Measurements from ENCODE around the gene NFATC2.

The NFATC2 gene

GRCh38 chr20:51423290-51423667 lies 119.2 kb downstream of the NFATC2 start:
- no peak for TF ChIP-seq SUZ12 (IDR thresholded peaks at IDR 0.05; ENCODE audit: extremely low read depth, insufficient read depth, insufficient read length)
- TF ChIP-seq YY1 (IDR thresholded peaks at IDR 0.05; ENCODE audit: insufficient read depth, insufficient read length): no peak
- no peak for TF ChIP-seq ZNF274 (IDR thresholded peaks at IDR 0.05; ENCODE audit: low read depth, low read length)
- Histone ChIP-seq H3K27me3 (ENCODE audit: insufficient read depth, insufficient read length) (no peaks in the 10 kb centered on the region), H3K4me3 (ENCODE audit: insufficient read length, low read depth) (no peak overlapping the region), H3K4me1 (ENCODE audit: insufficient read depth, insufficient read length) (peaks cover 19% of the 10 kb centered on the region), H3K9ac (ENCODE audit: insufficient read length, low read depth) (no peak overlapping the region), H3K36me3 (ENCODE audit: insufficient read depth, insufficient read length, low read length) (no peaks in the 10 kb centered on the region), H3K9me3 (ENCODE audit: insufficient read depth, low read length) (no peaks in the 10 kb centered on the region)
- no peak for DNase-seq (ENCODE audit: low read depth, low spot score)

- no peak for DNase-seq (ENCODE audit: low read depth, low spot score)
- no peak for TF ChIP-seq YY1 (IDR thresholded peaks at IDR 0.05; ENCODE audit: insufficient read depth, insufficient read length)
- TF ChIP-seq SUZ12 (IDR thresholded peaks at IDR 0.05; ENCODE audit: extremely low read depth, insufficient read depth, insufficient read length): no peak
- no peak for TF ChIP-seq ZNF274 (IDR thresholded peaks at IDR 0.05; ENCODE audit: low read depth, low read length)
- Histone ChIP-seq H3K9ac (ENCODE audit: insufficient read length, low read depth) (no peak overlapping the region), H3K36me3 (ENCODE audit: insufficient read depth, insufficient read length, low read length) (no peaks in the 10 kb centered on the region), H3K4me3 (ENCODE audit: insufficient read length, low read depth) (no peak overlapping the region), H3K4me1 (ENCODE audit: insufficient read depth, insufficient read length) (peaks cover 15% of the 10 kb centered on the region), H3K9me3 (ENCODE audit: insufficient read depth, low read length) (no peaks in the 10 kb centered on the region), H3K27me3 (ENCODE audit: insufficient read depth, insufficient read length) (no peaks in the 10 kb centered on the region)
Measured at GRCh38 chr20:51422514-51423289, 119.8 kb downstream of the NFATC2 start.

GRCh38 chr20:51420805-51421204 lies 121.7 kb downstream of the NFATC2 start:
- Histone ChIP-seq H3K9me3 (ENCODE audit: insufficient read depth, low read length) (no peaks in the 10 kb centered on the region), H3K4me3 (ENCODE audit: insufficient read length, low read depth) (no peak overlapping the region), H3K9ac (ENCODE audit: insufficient read length, low read depth) (no peak overlapping the region), H3K36me3 (ENCODE audit: insufficient read depth, insufficient read length, low read length) (no peaks in the 10 kb centered on the region), H3K27me3 (ENCODE audit: insufficient read depth, insufficient read length) (no peaks in the 10 kb centered on the region), H3K4me1 (ENCODE audit: insufficient read depth, insufficient read length) (peaks cover 14% of the 10 kb centered on the region)
- no peak for DNase-seq (ENCODE audit: low read depth, low spot score)
- no peak for TF ChIP-seq SUZ12 (IDR thresholded peaks at IDR 0.05; ENCODE audit: extremely low read depth, insufficient read depth, insufficient read length)
- no peak for TF ChIP-seq YY1 (IDR thresholded peaks at IDR 0.05; ENCODE audit: insufficient read depth, insufficient read length)
- no peak for TF ChIP-seq ZNF274 (IDR thresholded peaks at IDR 0.05; ENCODE audit: low read depth, low read length)

- Histone ChIP-seq H3K4me3 (ENCODE audit: insufficient read length, low read depth) (no peak overlapping the region), H3K9ac (ENCODE audit: insufficient read length, low read depth) (no peak overlapping the region), H3K4me1 (ENCODE audit: insufficient read depth, insufficient read length) (peaks cover 7% of the 10 kb centered on the region), H3K9me3 (ENCODE audit: insufficient read depth, low read length) (no peaks in the 10 kb centered on the region), H3K36me3 (ENCODE audit: insufficient read depth, insufficient read length, low read length) (no peaks in the 10 kb centered on the region), H3K27me3 (ENCODE audit: insufficient read depth, insufficient read length) (no peaks in the 10 kb centered on the region)
- no peak for DNase-seq (ENCODE audit: low read depth, low spot score)
- TF ChIP-seq YY1 (IDR thresholded peaks at IDR 0.05; ENCODE audit: insufficient read depth, insufficient read length) (no peak), ZNF274 (IDR thresholded peaks at IDR 0.05; ENCODE audit: low read depth, low read length) (no peak), SUZ12 (IDR thresholded peaks at IDR 0.05; ENCODE audit: extremely low read depth, insufficient read depth, insufficient read length) (no peak)
Measured at GRCh38 chr20:51420111-51420510, 122.4 kb downstream of the NFATC2 start.

DNA sequence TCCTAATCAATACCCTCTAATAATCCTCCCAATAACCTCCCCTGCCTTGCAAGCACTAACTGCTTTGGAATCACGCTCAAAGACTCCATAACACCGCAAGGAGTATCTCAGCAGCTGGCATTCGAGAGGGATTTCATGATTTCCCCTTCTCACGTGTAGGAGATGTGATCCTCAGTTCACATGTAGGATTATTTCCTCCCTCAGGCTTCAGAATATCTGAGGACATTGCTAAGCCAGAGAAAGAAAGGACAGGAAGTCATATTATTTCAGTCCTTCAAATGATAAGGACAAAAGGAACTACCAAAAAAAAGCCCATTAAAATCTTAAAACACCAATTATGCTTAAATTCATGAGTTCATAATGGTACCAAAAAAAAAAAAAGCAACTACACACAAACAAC lies 122.9 kb downstream of the NFATC2 start:
- H3K9ac ChIP-seq (ENCODE audit: insufficient read length, low read depth): no peak overlapping the region
- no peaks in the 10 kb centered on the region for H3K36me3 ChIP-seq (ENCODE audit: insufficient read depth, insufficient read length, low read length)
- peaks cover 7% of the 10 kb centered on the region for H3K4me1 ChIP-seq (ENCODE audit: insufficient read depth, insufficient read length)
- H3K9me3 ChIP-seq (ENCODE audit: insufficient read depth, low read length): no peaks in the 10 kb centered on the region
- H3K27me3 ChIP-seq (ENCODE audit: insufficient read depth, insufficient read length): no peaks in the 10 kb centered on the region
- DNase-seq (ENCODE audit: low read depth, low spot score): no peak
- TF ChIP-seq SUZ12 (IDR thresholded peaks at IDR 0.05; ENCODE audit: extremely low read depth, insufficient read depth, insufficient read length) (no peak), ZNF274 (IDR thresholded peaks at IDR 0.05; ENCODE audit: low read depth, low read length) (no peak), YY1 (IDR thresholded peaks at IDR 0.05; ENCODE audit: insufficient read depth, insufficient read length) (no peak)
- no peak overlapping the region for H3K4me3 ChIP-seq (ENCODE audit: insufficient read length, low read depth)

GRCh38 chr20:51419231-51419630 lies 123.3 kb downstream of the NFATC2 start:
- H3K36me3 ChIP-seq (ENCODE audit: insufficient read depth, insufficient read length, low read length): no peaks in the 10 kb centered on the region
- H3K9me3 ChIP-seq (ENCODE audit: insufficient read depth, low read length): no peaks in the 10 kb centered on the region
- no peak overlapping the region for H3K4me3 ChIP-seq (ENCODE audit: insufficient read length, low read depth)
- no peak for DNase-seq (ENCODE audit: low read depth, low spot score)
- H3K4me1 ChIP-seq (ENCODE audit: insufficient read depth, insufficient read length): peaks cover 4% of the 10 kb centered on the region
- TF ChIP-seq SUZ12 (IDR thresholded peaks at IDR 0.05; ENCODE audit: extremely low read depth, insufficient read depth, insufficient read length): no peak
- H3K9ac ChIP-seq (ENCODE audit: insufficient read length, low read depth): no peak overlapping the region
- H3K27me3 ChIP-seq (ENCODE audit: insufficient read depth, insufficient read length): no peaks in the 10 kb centered on the region

DNA sequence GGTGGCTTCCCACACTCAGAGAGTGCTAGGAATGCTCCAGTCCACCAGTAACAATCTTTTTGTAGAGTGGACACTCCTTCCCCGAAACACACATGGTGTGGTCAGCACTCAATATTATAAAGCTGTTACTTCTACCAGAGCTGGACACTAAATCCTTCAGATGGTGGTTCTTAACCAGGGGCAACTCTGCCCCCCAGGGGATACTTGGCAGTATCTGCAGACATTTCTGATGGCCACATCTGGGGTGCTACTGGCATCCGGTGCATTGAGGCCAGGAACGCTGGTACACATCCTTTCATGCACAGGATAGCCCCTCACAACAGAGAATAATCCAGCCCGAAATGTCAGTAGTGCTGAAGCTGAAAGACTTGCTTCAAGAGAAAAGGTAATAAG lies 124.4 kb downstream of the NFATC2 start:
- TF ChIP-seq SUZ12 (IDR thresholded peaks at IDR 0.05; ENCODE audit: extremely low read depth, insufficient read depth, insufficient read length) (no peak), ZNF274 (IDR thresholded peaks at IDR 0.05; ENCODE audit: low read depth, low read length) (no peak)
- no peak for DNase-seq (ENCODE audit: low read depth, low spot score)
- no peaks in the 10 kb centered on the region for H3K9me3 ChIP-seq (ENCODE audit: insufficient read depth, low read length)
- peaks cover 4% of the 10 kb centered on the region for H3K4me1 ChIP-seq (ENCODE audit: insufficient read depth, insufficient read length)
- no peak overlapping the region for H3K4me3 ChIP-seq (ENCODE audit: insufficient read length, low read depth)
- H3K27me3 ChIP-seq (ENCODE audit: insufficient read depth, insufficient read length): no peaks in the 10 kb centered on the region
- no peaks in the 10 kb centered on the region for H3K36me3 ChIP-seq (ENCODE audit: insufficient read depth, insufficient read length, low read length)
- H3K9ac ChIP-seq (ENCODE audit: insufficient read length, low read depth): no peak overlapping the region

Data from NT2/D1 (cell line).